ENCODE data around the gene SLC4A1AP.

GRCh38 chr2:27672723-27673486, 9.2 kb downstream of the SLC4A1AP start:
- TF ChIP-seq FOXM1 (IDR thresholded peaks at IDR 0.05; ENCODE audit: borderline replicate concordance) (no peak), SP1 (IDR thresholded peaks at IDR 0.05) (no peak), TARDBP (IDR thresholded peaks at IDR 0.05) (no peak), LEF1 (IDR thresholded peaks at IDR 0.05; ENCODE audit: borderline replicate concordance) (no peak), NFRKB (IDR thresholded peaks at IDR 0.05) (no peak), FOXK2 (IDR thresholded peaks at IDR 0.05) (no peak), ARNT (IDR thresholded peaks at IDR 0.05) (no peak), L3MBTL2 (conservative IDR thresholded peaks at IDR 0.05) (no peak), CTBP1 (IDR thresholded peaks at IDR 0.05; ENCODE audit: borderline replicate concordance) (no peak)
- TF ChIP-seq, protein P1, sequence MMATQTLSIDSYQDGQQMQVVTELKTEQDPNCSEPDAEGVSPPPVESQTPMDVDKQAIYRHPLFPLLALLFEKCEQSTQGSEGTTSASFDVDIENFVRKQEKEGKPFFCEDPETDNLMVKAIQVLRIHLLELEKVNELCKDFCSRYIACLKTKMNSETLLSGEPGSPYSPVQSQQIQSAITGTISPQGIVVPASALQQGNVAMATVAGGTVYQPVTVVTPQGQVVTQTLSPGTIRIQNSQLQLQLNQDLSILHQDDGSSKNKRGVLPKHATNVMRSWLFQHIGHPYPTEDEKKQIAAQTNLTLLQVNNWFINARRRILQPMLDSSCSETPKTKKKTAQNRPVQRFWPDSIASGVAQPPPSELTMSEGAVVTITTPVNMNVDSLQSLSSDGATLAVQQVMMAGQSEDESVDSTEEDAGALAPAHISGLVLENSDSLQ (IDR thresholded peaks at IDR 0.05) = no peak
